NCI-H1417 treated with DMSO at 0.1 percent for 48 hours (cell line): Measurements from ENCODE around the gene APBA1.

ENCODE experiments used
- DNase-seq: peaks from one replicate; lab custom pipeline; 2025; lab: John Stamatoyannopoulos, UW

The APBA1 gene

DNA sequence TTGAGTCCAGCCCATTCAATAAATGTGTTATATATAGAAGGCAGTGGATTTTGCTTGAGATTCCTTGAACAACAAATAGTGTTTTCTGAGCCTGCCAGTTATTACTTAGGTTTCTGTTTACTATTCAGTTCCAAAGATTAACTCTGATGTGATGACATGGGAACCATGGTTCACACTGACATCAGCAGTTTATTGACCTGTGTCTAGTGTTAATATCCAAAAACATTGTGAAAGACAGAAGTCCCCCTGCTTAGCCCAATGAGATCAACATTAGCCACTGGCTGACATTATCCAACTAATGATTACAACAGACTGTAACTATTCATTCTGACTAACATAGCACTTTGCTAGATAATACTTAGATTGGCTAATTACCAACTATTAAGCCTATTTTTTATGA lies 14.9 kb downstream of the APBA1 start:
- no peak for DNase-seq

GRCh38 chr9:69655065-69655464 lies 17.1 kb downstream of the APBA1 start:
- no peak for DNase-seq

DNA sequence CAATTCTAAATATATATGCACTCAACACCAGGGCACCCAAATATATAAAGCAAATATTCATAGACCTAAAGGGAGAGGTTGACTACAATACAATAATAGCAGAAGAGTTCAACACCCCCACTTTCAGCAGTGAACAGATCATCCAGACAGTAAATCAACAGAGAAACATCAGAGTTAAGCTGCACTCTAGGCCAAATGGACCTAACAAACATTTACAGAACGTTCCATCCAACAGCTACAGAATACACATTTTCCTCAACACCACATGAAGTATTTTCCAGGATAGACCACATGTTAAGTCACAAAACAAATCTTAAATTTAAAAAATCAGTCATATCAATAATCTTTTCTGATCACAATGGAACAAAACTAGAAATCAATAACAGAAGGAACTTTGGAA lies 18.9 kb downstream of the APBA1 start:
- no peak for DNase-seq

- DNase-seq = no peak
These were observed 22.5 kb downstream of the APBA1 start for GRCh38 chr9:69649566-69650250.

GRCh38 chr9:69647804-69648203 lies 24.4 kb downstream of the APBA1 start:
- no peak for DNase-seq

DNA sequence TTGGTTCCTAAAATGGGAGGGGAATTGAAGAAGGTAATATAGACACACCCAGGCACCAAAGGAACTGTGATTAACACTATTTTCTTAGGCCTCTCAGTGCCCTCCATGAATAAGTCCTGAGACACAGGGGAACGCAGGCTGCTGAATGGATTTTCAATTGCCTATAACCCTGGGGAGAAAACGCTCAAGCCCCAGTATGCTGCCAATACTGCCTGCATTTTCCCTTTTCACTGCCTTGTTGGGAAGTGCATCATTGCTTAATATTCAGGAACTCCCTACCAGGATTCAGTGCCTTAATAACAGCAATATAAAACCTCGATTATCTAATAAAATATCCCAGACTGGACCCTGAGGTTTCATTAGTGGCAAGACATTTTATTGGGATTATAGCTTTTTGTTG lies 25.4 kb downstream of the APBA1 start:
- no peak for DNase-seq

- DNase-seq = peak; percentile 45
These were observed 26.7 kb downstream of the APBA1 start for GRCh38 chr9:69645488-69645887.

DNA sequence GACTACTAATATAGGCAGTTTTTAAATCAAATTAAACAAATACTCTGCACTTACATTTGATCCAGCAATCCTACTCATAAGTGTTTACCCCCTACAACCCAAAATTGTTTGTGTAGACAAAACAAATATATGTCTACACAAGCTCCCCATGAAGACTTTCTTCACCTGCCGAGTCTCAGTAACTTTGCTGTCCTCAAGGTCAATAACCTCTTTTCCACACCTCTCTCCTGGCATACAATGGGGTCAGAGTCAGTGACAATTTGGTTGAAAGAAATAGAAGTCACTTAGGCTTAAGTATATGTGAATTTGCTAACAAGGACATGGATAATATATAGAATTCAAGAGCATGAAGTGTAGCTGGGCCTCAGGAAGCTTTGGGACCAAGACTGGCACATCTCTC lies 29.1 kb downstream of the APBA1 start:
- no peak for DNase-seq

DNA sequence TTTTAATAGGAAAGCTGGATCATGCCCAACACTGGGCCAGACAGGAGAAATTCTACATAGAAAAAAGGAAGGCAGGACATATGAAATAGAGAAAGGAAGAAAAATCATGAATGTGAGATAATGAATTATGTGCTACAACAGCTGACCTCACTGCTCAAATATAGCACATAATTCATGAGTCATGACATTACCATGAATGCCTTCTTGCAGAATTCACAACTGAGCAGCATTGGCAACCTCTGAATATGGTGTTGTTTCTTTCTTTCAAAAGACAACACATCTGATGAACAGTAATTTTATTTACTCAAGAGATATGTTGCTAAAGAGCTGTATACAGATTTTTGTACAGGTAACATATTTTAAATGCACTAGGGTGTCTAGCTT lies 34.4 kb downstream of the APBA1 start:
- no peak for DNase-seq

DNA sequence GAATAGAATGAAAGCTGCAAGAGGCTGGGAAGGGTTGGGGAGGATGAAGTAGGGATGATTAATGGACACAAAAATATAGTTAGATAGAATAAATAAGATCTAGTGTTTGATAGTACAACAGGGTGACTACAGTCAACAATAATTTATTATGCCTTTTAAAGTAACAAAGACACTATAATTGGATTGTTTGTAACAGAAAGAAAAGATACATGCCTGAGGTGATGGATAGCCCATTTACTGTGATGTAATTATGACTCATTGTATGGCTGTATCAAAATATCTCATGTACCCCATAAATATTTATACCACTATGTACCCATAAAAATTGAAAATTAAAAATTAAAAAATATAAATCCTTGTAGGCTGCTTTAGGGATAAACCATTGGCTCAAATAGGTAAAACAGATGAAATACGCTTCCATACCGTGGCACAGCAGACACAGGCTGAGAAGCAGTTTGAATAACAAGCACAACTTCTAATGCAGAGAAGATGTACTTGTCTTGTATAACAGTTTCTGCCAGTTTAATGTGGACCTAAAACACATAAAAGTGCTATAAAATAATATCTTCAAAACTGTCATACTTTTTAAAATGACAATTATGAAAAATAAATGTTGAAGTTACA lies 34.9 kb downstream of the APBA1 start:
- no peak for DNase-seq

- DNase-seq = no peak
These were observed 38.5 kb downstream of the APBA1 start for GRCh38 chr9:69633716-69634115.

DNA sequence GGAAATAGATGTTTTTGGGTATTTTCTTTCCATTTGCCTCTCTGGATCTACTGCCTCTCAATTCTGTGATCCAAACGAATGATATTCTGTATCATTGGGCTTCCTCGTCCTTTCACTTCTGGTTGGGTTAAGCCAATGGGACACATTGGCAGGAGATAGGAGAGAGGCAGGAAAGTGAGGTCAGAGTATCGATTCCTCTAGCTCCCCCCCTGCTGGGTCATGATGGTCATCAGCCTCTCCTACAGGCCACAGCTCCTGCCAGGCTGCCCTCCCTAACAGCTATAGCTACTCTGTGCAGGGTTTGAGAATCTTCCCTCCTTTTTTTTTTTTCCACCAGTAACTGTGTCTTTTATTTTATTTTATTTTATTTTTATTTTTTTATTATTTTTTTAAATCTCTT lies 39.4 kb downstream of the APBA1 start:
- no peak for DNase-seq

GRCh38 chr9:69627281-69627680 lies 44.9 kb downstream of the APBA1 start:
- no peak for DNase-seq

DNA sequence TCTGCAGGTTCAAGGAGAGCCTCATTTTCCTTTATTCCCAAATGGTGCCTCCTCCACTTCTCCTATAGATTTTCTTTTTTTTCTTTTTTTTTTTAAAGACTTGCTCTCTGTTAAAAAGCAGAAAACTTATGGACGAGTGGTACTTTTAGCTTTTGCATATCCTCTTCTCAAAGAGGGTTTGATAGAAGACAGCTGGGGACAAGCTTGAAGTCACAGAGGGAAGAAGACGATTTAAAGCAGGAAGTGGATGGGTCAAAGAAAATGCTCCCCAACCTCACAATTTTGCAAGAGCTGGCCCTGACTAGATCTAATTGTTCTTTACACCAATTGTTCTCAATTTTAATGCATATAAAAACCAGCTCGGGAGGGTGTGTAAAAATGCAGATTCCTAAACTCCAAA lies 48.9 kb downstream of the APBA1 start:
- no peak for DNase-seq

DNA sequence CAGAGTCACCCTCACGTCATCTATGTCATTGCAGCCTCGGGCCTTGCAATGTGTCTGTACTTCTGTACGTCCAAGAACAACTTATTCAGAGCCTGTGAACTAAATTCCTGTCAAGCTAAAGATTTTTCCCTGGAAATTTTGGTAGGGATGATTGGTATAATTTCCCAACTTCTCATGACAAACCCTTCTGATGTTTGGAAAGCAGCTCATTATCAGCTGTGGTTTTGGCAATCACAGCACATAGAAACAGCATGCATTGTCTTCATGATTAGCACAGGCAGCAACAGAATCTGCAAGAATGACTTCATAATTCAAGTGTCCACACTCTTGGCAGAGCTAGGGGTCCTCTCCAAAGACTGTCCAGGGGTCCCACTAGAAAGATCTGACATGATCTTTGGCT lies 49.5 kb downstream of the APBA1 start:
- no peak for DNase-seq

DNA sequence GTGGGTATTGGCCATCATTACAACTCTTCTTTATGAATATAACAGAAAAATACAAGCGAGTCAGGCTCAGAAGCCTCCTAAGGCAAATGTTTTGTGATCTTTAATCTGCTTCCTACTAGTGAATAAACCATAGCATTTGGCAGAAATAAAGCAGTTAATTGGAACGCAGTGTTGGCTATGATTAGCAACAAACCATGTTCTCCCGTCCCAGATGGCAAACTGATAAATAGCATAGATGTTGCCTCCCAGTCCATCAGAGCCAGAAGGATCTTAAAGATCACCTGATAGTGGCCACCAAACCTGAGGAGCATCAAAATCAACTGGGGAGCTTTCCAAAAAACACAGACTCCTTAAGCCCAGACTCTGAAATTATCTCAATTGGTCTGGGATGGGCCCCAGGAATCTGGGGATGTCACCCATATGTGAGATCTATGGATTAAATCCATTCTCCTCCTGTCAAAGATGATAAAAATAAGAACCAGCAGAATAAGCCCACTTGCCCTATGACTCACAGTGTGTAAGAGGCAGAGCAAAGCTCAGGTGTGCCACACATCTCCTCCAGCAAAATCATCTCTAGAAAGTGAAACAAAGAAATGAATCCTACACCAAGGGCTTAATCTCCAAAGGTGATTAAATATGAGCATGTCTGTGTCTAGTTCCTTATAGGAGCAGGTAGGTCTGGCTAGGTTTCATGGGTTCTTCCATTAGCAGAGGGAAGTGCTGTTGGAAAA lies 50.3 kb downstream of the APBA1 start:
- DNase-seq = no peak

- no peak for DNase-seq
These were observed 51.4 kb downstream of the APBA1 start for GRCh38 chr9:69620731-69621130.

GRCh38 chr9:69619233-69619632 lies 52.9 kb downstream of the APBA1 start:
- no peak for DNase-seq

- no peak for DNase-seq
These were observed 55.2 kb downstream of the APBA1 start for GRCh38 chr9:69617006-69617405.

- no peak for DNase-seq
These were observed 56.3 kb downstream of the APBA1 start for GRCh38 chr9:69615880-69616279.

- DNase-seq = no peak
These were observed 61.0 kb downstream of the APBA1 start for GRCh38 chr9:69611221-69611620.

GRCh38 chr9:69609156-69609555 lies 63.0 kb downstream of the APBA1 start:
- no peak for DNase-seq

GRCh38 chr9:69606089-69606488 lies 66.1 kb downstream of the APBA1 start:
- no peak for DNase-seq
